Epithelial cell of esophagus (primary cell): ENCODE results near the gene PRKD1.

Experiments used
- DNase-seq: peaks from one replicate; pipeline ENCODE4 v3.0.0; 2010; ENCODE audit warnings: low read depth
- H3K4me3 ChIP-seq: 2 replicates; pipeline ENCODE4 v1.5.1; 2011; ENCODE audit warnings: mild to moderate bottlenecking, low read length, control low read depth
- TF ChIP-seq, protein P1 (sequence below): IDR thresholded peaks from 2 replicates; pipeline ENCODE4 v1.5.1; 2011; ENCODE audit warnings: low read depth, mild to moderate bottlenecking, low read length, control low read depth, inconsistent platforms; ENCODE audit not compliant: insufficient read depth; ENCODE audit errors: missing control alignments

PRKD1 gene

DNA sequence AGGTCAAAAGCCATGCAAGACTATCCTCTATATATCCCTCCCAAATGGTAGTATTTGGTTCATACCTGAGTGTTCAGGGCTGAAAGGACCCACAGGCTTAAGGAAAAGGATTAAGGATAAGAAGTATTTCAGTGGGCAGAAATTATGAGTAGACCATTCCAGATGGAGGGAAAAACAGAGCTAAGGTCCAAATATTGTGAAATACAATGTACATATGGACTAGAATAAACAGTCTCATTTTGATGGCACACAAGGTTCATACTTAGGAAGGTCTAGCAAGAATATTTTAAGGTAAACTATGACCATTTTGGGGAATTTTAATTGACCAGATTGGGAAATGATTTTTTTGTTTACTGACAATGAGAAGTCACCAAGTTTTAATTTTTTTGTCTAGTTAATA is 124.6 kb downstream of the PRKD1 start:
- DNase-seq: no peak
- H3K4me3 ChIP-seq: no peak overlapping the region
- TF ChIP-seq, protein P1, sequence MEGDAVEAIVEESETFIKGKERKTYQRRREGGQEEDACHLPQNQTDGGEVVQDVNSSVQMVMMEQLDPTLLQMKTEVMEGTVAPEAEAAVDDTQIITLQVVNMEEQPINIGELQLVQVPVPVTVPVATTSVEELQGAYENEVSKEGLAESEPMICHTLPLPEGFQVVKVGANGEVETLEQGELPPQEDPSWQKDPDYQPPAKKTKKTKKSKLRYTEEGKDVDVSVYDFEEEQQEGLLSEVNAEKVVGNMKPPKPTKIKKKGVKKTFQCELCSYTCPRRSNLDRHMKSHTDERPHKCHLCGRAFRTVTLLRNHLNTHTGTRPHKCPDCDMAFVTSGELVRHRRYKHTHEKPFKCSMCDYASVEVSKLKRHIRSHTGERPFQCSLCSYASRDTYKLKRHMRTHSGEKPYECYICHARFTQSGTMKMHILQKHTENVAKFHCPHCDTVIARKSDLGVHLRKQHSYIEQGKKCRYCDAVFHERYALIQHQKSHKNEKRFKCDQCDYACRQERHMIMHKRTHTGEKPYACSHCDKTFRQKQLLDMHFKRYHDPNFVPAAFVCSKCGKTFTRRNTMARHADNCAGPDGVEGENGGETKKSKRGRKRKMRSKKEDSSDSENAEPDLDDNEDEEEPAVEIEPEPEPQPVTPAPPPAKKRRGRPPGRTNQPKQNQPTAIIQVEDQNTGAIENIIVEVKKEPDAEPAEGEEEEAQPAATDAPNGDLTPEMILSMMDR: no peak

DNA sequence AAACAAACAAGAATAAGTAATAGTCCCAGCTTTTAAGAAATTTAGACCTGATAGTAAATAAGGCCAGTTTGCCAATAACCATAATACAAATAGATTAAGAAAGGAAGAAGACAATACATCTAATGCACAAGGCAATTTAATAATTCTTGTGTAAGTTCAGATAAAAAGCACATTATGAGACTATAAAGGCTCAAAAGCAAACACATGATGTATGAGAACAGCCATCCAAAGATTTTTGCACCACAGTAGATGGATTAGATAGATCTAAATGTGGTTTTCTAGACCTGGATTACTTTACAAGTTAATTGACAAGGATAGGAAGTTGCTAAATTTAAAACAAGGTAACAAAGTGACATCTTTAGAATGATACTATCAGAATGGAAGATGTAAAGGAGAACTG is 125.4 kb downstream of the PRKD1 start:
- DNase-seq: no peak
- TF ChIP-seq, protein P1: no peak
- no peak overlapping the region for H3K4me3 ChIP-seq

DNA sequence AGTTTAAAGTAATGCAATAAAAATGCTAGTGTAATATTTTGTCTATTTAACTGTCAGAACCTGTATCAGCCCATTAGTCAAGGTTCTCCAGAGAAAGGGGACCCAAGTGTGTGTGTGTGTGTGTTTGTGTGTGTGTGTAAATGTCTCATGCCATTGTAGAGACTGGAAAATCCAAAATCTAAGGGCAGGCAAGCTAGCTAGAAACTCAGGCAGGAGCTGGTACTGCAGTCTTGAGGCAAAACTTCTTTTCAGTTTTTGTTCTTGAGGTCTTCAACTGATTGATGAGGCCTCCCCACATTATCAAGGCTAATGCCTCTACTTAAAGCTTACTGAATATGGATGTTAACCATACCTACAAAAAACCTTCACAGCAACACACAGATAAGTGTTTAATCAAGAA is 126.7 kb downstream of the PRKD1 start:
- no peak for DNase-seq
- TF ChIP-seq, protein P1: no peak
- no peak overlapping the region for H3K4me3 ChIP-seq

DNA sequence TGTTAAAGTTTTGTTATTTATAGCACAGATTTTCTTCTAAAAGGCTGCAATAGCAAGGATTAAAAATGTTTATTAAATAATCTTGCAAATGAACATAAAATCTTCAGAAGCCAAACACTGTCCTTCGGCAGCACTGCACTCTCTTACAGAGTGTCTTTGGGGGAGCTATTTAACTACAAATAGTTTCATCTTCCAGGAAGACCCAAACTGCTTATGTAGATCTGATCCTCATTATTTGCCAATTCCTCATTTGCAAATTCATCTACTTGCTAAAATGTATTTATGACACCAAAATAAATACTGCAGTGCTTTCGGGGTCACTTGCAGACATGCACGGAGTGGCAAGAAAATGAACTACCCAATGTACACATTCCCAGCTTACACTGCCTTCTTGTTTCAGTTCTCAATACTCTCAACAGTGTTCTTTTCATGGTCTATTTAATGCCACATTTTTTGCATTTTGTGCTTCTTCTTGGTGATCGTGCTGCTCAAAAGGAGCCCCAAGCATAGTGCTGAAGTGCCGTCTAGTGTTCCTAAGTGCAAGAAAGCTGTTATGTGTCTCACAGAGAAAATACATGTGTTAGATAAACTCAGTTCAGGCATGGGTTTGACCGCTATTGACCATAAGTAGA is 128.1 kb downstream of the PRKD1 start:
- H3K4me3 ChIP-seq: no peak overlapping the region
- TF ChIP-seq, protein P1: no peak
- no peak for DNase-seq

DNA sequence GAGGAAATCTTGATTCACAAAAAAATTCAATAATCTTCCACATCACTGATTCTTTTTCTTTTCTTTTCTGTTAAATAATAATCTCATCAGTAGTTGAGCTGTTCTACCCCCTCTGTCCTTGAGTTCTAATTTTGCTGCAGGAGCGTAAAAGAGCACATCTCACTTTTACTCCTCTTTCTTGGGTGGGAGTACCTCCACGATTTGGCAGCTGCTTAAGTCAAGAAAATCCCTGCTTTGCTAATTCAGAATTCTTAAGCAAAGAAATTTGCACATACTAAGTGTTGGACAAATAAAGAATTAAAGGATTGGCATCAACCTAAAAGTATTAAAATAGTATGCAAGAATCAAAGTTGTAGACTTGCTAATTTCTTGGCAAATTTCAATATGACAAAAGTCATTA is 128.8 kb downstream of the PRKD1 start:
- TF ChIP-seq, protein P1: no peak
- DNase-seq: no peak

DNA sequence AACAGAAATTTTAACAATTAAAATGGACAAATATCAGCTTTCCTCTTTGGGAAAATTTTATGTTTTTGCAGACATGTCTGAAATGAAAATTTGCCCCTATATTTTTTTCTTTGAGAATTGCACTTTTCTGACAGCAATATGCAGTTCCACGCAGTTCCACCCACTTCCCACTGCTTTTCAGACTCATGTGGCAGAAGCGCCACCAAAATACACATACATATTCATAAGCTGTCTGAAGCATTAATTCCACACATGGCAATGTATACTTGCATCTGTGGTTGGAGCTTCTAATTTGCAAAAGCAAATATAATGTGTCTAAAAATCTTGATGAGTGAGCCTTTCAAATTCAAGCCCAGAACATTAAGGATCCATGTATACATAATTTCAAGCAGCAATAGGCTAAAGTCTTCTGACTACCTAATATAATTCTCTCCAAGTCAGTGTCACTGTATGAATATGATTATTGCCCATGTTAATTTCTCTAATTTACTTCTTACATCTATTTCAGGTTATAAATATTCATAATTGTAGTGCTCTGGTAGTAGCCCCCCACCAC is 129.5 kb downstream of the PRKD1 start:
- no peak overlapping the region for H3K4me3 ChIP-seq
- TF ChIP-seq, protein P1: no peak
- DNase-seq: no peak

More for the DNA sequence above, 128.8 kb downstream of the PRKD1 start:
- H3K4me3 ChIP-seq: no peak overlapping the region

DNA sequence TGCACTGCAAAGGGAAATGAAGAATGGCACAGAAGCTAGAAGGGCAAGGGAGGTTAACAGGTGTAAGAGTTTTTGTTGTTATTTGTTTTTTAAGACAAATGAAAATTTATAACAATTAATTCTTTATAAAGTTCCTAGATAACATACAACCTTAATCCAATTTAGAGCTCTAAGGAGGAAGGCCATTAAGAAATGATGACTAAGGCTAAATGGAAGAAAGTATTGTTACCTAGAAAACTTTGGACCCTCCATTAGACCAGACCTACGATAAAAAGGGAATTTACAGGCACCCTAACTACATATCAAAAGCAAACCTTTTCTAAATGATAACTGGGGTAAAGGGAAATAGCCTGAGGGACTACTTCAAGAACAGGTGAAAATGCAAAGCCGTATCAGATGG is 130.8 kb downstream of the PRKD1 start:
- TF ChIP-seq, protein P1: no peak
- no peak overlapping the region for H3K4me3 ChIP-seq
- DNase-seq: no peak
